HepG2 (cell line): ENCODE measurements around the gene EEF2. TPM values are rescaled to one million over a fixed set of nuclear protein-coding genes. Genes with fewer than 3 reads are reported as not detected.
A peak's percentile ranks its signal among the peaks of the same experiment; 100 is the strongest.

Source experiments
- AHR ChIP-seq: IDR thresholded peaks from 2 replicates; pipeline ENCODE4 v1.6.1; 2018; ENCODE audit warnings: missing genetic modification reagents, missing compliant biosample characterization
- AKAP8 ChIP-seq: sonication (generic); formaldehyde crosslinking; IDR thresholded peaks from 2 replicates; pipeline ENCODE4 v1.5.1; 2020; ENCODE audit warnings: mild to moderate bottlenecking, missing genetic modification reagents
- ARNTL ChIP-seq: sonication (generic); formaldehyde crosslinking; IDR thresholded peaks from 2 replicates; pipeline ENCODE4 v1.4.0; 2020; ENCODE audit warnings: mild to moderate bottlenecking, missing genetic modification reagents
- RCOR2 ChIP-seq: IDR thresholded peaks from 2 replicates; pipeline ENCODE4 v1.6.1; 2016; ENCODE audit warnings: missing biosample characterization, missing genetic modification reagents
- RFX3 ChIP-seq: IDR thresholded peaks from 2 replicates; pipeline ENCODE4 v1.6.1; 2016; ENCODE audit warnings: missing biosample characterization, missing genetic modification reagents
- ZBTB1 ChIP-seq: sonication (generic); formaldehyde crosslinking; IDR thresholded peaks from 2 replicates; pipeline ENCODE4 v1.4.0; 2020; ENCODE audit warnings: missing genetic modification reagents, borderline replicate concordance
- ZBTB42 ChIP-seq: sonication (generic); formaldehyde crosslinking; IDR thresholded peaks from 2 replicates; pipeline ENCODE4 v1.5.0; 2020; ENCODE audit warnings: mild to moderate bottlenecking, missing genetic modification reagents
- polyA plus RNA-seq, 8 experiments: library from polyadenylated mRNA; depleted of rRNA in 3 of 8; stranded (reverse) in 7 of 8; unstranded in 1 of 8; fragments of >200 nt; fragmentation: Illumina TruSeq in 4 of 8; extraction: Trizol in 4 of 8; gene quantifications; 2 replicates each; pipeline versions ENCODE4 v1.2.1 to v1.2.3, GENCODE V29; 2011 to 2016; ENCODE audit warnings: low read depth in 4 of 8, missing spikeins in 1 of 8, mixed read lengths in 1 of 8; ENCODE audit not compliant: insufficient read depth in 1 of 8
- total RNA-seq, 5 experiments: library from RNA; depleted of rRNA; stranded (reverse); fragments of >200 nt; fragmentation: Illumina TruSeq; extraction: Trizol; gene quantifications; 2 replicates each; pipeline ENCODE4 v1.2.3, GENCODE V29; 2016; ENCODE audit warnings: low read depth in 1 of 5
- TF ChIP-seq, protein P1 (sequence below): sonication (generic); formaldehyde crosslinking; IDR thresholded peaks from 2 replicates; pipeline ENCODE4 v1.5.1; 2020; ENCODE audit warnings: missing genetic modification reagents, mild to moderate bottlenecking, borderline replicate concordance
- TF ChIP-seq, protein P2 (sequence below): sonication (generic); formaldehyde crosslinking; IDR thresholded peaks from 2 replicates; pipeline ENCODE4 v1.5.0; 2020; ENCODE audit warnings: missing genetic modification reagents
- TF ChIP-seq, protein P3 (sequence below): sonication (generic); formaldehyde crosslinking; conservative IDR thresholded peaks from 2 replicates; pipeline ENCODE4 v1.5.0; 2020; ENCODE audit warnings: missing genetic modification reagents
- TF ChIP-seq, protein P4 (sequence below): sonication (generic); formaldehyde crosslinking; IDR thresholded peaks from 2 replicates; pipeline ENCODE4 v1.9.0; 2022; ENCODE audit warnings: missing genetic modification reagents, mild to moderate bottlenecking, borderline replicate concordance
- TF ChIP-seq, protein P5 (sequence below): sonication (generic); formaldehyde crosslinking; IDR thresholded peaks from 2 replicates; pipeline ENCODE4 v1.9.0; 2021; ENCODE audit warnings: mild to moderate bottlenecking, missing genetic modification reagents
- TF ChIP-seq, protein P6 (sequence below): sonication (generic); formaldehyde crosslinking; IDR thresholded peaks from 2 replicates; pipeline ENCODE4 v1.4.0; 2020; ENCODE audit warnings: mild to moderate bottlenecking, missing genetic modification reagents

The EEF2 gene
- total and polyA plus RNA-seq, 2 of the 13 experiments (the other 11 are each of a cell fraction or from before 2014, with no cell fraction given) = 1,441 to 1,777 TPM

DNA sequence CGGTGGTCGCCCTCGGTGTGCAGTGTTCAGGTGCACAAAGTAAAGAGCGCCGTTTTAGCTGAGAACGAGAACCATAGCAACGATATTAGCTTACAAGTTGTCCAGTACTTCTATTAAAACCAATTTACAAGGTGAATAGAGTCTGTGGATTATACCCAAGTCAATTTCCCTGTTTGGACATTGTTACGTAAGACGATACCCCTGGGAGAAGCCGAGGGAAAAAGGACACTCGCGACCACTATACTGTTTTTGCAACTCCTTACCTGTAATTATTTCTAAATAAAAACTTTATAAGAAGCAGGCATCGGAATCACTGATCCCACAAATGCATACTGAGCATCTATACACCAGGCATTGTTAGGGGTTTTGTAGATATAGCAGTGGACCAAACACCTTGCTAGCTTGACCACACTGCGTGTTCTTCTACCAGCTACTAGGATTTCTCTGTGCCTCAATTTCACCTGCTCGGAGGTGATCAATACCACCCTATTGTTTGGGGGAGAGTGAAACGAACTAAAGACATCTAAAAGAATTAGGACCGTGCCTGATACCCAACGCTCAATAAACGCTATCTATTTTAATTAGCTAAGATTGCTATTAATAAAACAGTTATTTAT, 488 bp upstream of the EEF2 start (continued):
- no peak for TF ChIP-seq ZBTB42 (CRISPR knock-in tag)
- TF ChIP-seq, protein P1, sequence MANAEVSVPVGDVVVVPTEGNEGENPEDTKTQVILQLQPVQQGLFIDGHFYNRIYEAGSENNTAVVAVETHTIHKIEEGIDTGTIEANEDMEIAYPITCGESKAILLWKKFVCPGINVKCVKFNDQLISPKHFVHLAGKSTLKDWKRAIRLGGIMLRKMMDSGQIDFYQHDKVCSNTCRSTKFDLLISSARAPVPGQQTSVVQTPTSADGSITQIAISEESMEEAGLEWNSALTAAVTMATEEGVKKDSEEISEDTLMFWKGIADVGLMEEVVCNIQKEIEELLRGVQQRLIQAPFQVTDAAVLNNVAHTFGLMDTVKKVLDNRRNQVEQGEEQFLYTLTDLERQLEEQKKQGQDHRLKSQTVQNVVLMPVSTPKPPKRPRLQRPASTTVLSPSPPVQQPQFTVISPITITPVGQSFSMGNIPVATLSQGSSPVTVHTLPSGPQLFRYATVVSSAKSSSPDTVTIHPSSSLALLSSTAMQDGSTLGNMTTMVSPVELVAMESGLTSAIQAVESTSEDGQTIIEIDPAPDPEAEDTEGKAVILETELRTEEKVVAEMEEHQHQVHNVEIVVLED (CRISPR knock-in tag) = peak; percentile 8; the same call in 1 of the 2 replicates
- TF ChIP-seq, protein P2, sequence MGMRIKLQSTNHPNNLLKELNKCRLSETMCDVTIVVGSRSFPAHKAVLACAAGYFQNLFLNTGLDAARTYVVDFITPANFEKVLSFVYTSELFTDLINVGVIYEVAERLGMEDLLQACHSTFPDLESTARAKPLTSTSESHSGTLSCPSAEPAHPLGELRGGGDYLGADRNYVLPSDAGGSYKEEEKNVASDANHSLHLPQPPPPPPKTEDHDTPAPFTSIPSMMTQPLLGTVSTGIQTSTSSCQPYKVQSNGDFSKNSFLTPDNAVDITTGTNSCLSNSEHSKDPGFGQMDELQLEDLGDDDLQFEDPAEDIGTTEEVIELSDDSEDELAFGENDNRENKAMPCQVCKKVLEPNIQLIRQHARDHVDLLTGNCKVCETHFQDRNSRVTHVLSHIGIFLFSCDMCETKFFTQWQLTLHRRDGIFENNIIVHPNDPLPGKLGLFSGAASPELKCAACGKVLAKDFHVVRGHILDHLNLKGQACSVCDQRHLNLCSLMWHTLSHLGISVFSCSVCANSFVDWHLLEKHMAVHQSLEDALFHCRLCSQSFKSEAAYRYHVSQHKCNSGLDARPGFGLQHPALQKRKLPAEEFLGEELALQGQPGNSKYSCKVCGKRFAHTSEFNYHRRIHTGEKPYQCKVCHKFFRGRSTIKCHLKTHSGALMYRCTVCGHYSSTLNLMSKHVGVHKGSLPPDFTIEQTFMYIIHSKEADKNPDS (CRISPR knock-in tag) = no peak
- TF ChIP-seq RCOR2 (CRISPR knock-in tag) = no peak
- TF ChIP-seq, protein P3, sequence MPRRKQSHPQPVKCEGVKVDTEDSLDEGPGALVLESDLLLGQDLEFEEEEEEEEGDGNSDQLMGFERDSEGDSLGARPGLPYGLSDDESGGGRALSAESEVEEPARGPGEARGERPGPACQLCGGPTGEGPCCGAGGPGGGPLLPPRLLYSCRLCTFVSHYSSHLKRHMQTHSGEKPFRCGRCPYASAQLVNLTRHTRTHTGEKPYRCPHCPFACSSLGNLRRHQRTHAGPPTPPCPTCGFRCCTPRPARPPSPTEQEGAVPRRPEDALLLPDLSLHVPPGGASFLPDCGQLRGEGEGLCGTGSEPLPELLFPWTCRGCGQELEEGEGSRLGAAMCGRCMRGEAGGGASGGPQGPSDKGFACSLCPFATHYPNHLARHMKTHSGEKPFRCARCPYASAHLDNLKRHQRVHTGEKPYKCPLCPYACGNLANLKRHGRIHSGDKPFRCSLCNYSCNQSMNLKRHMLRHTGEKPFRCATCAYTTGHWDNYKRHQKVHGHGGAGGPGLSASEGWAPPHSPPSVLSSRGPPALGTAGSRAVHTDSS = no peak
- TF ChIP-seq ZBTB1 (CRISPR knock-in tag) = no peak
- TF ChIP-seq, protein P4, sequence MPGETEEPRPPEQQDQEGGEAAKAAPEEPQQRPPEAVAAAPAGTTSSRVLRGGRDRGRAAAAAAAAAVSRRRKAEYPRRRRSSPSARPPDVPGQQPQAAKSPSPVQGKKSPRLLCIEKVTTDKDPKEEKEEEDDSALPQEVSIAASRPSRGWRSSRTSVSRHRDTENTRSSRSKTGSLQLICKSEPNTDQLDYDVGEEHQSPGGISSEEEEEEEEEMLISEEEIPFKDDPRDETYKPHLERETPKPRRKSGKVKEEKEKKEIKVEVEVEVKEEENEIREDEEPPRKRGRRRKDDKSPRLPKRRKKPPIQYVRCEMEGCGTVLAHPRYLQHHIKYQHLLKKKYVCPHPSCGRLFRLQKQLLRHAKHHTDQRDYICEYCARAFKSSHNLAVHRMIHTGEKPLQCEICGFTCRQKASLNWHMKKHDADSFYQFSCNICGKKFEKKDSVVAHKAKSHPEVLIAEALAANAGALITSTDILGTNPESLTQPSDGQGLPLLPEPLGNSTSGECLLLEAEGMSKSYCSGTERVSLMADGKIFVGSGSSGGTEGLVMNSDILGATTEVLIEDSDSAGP = no peak
- no peak for TF ChIP-seq AHR (CRISPR knock-in tag)
- TF ChIP-seq, protein P5, sequence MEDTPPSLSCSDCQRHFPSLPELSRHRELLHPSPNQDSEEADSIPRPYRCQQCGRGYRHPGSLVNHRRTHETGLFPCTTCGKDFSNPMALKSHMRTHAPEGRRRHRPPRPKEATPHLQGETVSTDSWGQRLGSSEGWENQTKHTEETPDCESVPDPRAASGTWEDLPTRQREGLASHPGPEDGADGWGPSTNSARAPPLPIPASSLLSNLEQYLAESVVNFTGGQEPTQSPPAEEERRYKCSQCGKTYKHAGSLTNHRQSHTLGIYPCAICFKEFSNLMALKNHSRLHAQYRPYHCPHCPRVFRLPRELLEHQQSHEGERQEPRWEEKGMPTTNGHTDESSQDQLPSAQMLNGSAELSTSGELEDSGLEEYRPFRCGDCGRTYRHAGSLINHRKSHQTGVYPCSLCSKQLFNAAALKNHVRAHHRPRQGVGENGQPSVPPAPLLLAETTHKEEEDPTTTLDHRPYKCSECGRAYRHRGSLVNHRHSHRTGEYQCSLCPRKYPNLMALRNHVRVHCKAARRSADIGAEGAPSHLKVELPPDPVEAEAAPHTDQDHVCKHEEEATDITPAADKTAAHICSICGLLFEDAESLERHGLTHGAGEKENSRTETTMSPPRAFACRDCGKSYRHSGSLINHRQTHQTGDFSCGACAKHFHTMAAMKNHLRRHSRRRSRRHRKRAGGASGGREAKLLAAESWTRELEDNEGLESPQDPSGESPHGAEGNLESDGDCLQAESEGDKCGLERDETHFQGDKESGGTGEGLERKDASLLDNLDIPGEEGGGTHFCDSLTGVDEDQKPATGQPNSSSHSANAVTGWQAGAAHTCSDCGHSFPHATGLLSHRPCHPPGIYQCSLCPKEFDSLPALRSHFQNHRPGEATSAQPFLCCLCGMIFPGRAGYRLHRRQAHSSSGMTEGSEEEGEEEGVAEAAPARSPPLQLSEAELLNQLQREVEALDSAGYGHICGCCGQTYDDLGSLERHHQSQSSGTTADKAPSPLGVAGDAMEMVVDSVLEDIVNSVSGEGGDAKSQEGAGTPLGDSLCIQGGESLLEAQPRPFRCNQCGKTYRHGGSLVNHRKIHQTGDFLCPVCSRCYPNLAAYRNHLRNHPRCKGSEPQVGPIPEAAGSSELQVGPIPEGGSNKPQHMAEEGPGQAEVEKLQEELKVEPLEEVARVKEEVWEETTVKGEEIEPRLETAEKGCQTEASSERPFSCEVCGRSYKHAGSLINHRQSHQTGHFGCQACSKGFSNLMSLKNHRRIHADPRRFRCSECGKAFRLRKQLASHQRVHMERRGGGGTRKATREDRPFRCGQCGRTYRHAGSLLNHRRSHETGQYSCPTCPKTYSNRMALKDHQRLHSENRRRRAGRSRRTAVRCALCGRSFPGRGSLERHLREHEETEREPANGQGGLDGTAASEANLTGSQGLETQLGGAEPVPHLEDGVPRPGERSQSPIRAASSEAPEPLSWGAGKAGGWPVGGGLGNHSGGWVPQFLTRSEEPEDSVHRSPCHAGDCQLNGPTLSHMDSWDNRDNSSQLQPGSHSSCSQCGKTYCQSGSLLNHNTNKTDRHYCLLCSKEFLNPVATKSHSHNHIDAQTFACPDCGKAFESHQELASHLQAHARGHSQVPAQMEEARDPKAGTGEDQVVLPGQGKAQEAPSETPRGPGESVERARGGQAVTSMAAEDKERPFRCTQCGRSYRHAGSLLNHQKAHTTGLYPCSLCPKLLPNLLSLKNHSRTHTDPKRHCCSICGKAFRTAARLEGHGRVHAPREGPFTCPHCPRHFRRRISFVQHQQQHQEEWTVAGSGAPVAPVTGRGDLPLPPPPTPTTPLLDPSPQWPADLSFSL (CRISPR knock-in tag) = no peak
- peak; percentile 1; the same call in 1 of the 2 replicates for TF ChIP-seq ARNTL
- TF ChIP-seq, protein P6, sequence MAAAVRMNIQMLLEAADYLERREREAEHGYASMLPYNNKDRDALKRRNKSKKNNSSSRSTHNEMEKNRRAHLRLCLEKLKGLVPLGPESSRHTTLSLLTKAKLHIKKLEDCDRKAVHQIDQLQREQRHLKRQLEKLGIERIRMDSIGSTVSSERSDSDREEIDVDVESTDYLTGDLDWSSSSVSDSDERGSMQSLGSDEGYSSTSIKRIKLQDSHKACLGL = no peak
- TF ChIP-seq RFX3 = no peak
- no peak for TF ChIP-seq AKAP8 (CRISPR knock-in tag)
